Measurements from ENCODE around the gene ENOX1. TPM values are rescaled to one million over a fixed set of nuclear protein-coding genes. Genes with fewer than 3 reads are reported as not detected.

ENOX1 gene
- total RNA-seq, 1 donor from 2014 or later, result 0.79 TPM

DNA sequence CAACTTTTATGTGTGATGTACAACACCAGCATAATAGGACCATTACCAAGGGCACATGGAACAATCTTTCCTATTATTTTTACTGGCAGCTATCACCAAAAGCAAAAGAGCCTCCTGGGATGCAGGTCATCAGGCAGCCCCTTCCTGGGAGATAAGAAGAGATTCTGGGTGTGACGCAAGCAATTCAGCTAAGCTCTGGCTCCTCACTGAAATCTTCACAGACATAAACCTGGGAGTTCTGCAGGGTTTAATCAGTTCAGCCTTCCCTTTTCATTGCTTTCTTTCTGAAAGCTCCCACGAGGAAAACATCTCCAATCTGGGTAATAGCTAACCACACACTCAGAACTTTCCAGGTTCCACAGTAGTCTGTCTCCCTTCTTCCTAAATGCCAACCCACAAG, 341.1 kb downstream of the ENOX1 start:
- TF ChIP-seq, protein P1, sequence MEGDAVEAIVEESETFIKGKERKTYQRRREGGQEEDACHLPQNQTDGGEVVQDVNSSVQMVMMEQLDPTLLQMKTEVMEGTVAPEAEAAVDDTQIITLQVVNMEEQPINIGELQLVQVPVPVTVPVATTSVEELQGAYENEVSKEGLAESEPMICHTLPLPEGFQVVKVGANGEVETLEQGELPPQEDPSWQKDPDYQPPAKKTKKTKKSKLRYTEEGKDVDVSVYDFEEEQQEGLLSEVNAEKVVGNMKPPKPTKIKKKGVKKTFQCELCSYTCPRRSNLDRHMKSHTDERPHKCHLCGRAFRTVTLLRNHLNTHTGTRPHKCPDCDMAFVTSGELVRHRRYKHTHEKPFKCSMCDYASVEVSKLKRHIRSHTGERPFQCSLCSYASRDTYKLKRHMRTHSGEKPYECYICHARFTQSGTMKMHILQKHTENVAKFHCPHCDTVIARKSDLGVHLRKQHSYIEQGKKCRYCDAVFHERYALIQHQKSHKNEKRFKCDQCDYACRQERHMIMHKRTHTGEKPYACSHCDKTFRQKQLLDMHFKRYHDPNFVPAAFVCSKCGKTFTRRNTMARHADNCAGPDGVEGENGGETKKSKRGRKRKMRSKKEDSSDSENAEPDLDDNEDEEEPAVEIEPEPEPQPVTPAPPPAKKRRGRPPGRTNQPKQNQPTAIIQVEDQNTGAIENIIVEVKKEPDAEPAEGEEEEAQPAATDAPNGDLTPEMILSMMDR (IDR thresholded peaks at IDR 0.05; ENCODE audit: insufficient read depth, low read length, severe bottlenecking), result no peak
- Histone ChIP-seq H3K4me3 (ENCODE audit: low read depth, low read length) (no peak overlapping the region), H3K36me3 (ENCODE audit: control insufficient read depth, insufficient read depth, low read length) (no peaks in the 10 kb centered on the region), H3K27me3 (ENCODE audit: control insufficient read depth, insufficient read depth, low read length) (no peaks in the 10 kb centered on the region)
- FAIRE-seq (no peak), DNase-seq (ENCODE audit: low read depth) (no peak)

DNA sequence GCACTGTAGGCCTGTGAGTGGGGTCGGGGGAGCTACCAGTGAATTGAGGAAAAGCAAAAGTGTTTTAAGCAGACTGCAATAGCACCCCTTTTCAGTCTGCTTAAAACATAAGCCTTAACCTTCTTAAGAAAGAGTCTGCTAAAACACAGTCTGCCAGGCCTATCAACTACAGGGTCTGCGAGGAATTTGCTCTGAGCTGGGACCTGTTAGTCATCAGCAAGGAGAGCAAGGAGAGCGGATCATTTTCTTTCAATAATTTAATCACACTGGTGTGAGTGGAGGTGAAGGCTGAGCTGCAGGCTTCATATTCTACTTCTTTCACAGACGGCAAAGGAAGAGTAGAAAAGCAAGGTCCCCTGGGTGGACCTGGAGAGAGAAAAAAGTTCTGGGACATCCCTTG, 342.7 kb downstream of the ENOX1 start:
- H3K27me3 ChIP-seq (ENCODE audit: control insufficient read depth, insufficient read depth, low read length), result no peaks in the 10 kb centered on the region
- no peaks in the 10 kb centered on the region for H3K36me3 ChIP-seq (ENCODE audit: control insufficient read depth, insufficient read depth, low read length)
- FAIRE-seq (no peak), DNase-seq (ENCODE audit: low read depth) (no peak)
- TF ChIP-seq, protein P1 (IDR thresholded peaks at IDR 0.05; ENCODE audit: insufficient read depth, low read length, severe bottlenecking), result no peak
- H3K4me3 ChIP-seq (ENCODE audit: low read depth, low read length), result no peak overlapping the region

DNA sequence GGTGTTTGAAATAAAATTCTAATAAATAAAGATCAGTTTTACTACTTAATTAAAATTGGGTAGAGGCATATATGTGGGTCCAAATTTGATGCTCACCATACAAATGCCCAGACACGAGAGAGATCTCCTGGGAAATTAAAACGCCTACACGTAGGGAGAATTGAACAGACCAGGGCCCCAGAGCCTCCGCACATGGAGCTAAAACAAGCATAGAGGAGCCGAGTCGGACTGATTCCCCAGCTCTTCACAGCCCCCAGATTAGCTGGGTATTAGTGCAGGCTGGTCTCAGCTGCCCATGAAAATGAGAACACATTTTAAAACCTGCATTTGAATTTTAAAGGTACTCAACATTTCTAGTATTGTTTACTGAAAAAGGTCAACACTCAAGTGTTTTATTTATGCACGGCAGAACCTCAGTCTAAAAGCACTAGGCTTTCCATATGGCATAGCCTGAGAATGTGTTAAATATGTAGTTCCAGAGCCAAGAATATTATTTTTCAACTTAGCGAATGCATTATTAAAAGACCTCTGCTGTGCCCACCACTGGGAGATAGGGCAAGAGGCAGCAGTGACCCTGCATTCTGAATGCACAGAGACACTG, 344.8 kb downstream of the ENOX1 start:
- Histone ChIP-seq H3K4me3 (ENCODE audit: low read depth, low read length) (no peak overlapping the region), H3K27me3 (ENCODE audit: control insufficient read depth, insufficient read depth, low read length) (no peaks in the 10 kb centered on the region), H3K36me3 (ENCODE audit: control insufficient read depth, insufficient read depth, low read length) (no peaks in the 10 kb centered on the region)
- FAIRE-seq (no peak), DNase-seq (ENCODE audit: low read depth) (no peak)
- TF ChIP-seq, protein P1 (IDR thresholded peaks at IDR 0.05; ENCODE audit: insufficient read depth, low read length, severe bottlenecking), result no peak

DNA sequence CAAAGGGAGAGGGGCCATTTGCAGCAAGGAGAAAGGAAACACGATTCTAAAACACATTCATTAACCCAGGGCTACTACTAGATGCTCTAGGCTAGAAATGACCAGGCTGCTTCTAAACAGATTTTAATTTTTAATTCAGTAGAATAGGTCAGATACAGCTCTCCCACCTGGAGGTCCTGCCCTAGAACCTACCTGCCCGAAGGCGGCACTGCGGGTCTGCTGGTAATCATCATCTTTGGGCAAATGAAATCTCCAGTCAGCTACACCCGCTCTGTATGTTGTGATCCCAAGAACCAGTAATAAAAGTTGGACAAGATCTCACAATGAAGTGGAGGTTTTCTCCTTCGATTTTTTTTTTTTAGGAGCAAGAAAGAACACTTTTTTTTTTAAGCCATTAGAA, 345.3 kb downstream of the ENOX1 start:
- FAIRE-seq (no peak), DNase-seq (ENCODE audit: low read depth) (no peak)
- Histone ChIP-seq H3K4me3 (ENCODE audit: low read depth, low read length) (no peak overlapping the region), H3K27me3 (ENCODE audit: control insufficient read depth, insufficient read depth, low read length) (no peaks in the 10 kb centered on the region), H3K36me3 (ENCODE audit: control insufficient read depth, insufficient read depth, low read length) (no peaks in the 10 kb centered on the region)
- TF ChIP-seq, protein P1 (IDR thresholded peaks at IDR 0.05; ENCODE audit: insufficient read depth, low read length, severe bottlenecking), result no peak

DNA sequence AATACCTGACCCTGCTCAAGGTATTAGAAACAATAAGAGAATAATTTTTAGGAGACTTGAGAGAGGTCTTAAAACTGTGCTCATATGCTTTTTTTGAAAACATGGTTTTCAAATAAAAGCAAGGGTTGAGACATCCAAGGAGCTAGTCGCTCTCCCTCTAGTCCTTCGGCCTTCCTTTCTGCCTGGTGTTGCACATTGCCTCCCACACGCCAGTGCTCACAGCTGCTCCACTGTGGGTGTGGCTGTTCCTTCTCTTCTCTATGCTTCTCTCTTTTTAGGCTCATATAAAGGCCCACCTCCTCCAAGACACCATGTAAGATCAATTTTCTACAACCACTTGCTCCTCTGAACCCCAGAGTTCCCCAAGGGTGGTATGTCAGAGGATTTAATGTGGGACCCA, 352.6 kb downstream of the ENOX1 start:
- FAIRE-seq, result no peak
- H3K27me3 ChIP-seq (ENCODE audit: control insufficient read depth, insufficient read depth, low read length), result no peaks in the 10 kb centered on the region
- TF ChIP-seq, protein P1 (IDR thresholded peaks at IDR 0.05; ENCODE audit: insufficient read depth, low read length, severe bottlenecking), result no peak

DNA sequence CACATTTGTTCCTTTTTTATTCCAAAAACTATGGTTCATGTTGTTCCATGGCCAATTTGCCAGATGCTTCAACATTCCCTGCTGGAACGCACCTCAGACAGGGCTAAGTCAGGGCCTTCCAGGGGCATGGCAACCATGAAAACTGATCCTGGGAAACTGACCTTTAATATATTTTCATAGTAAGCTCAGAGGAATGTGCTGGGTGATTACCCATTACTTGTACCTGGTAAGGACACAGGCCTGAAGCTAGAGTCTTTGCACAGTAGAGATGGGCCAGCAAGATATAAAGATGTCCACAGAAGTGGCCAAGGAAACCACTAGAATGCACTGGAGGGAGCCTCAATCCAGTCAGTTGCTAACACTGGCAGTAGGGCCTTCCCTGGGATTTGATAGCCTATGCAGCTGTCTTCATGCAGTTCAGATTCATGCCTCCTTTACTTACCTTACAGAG, 353.1 kb downstream of the ENOX1 start:
- no peaks in the 10 kb centered on the region for H3K36me3 ChIP-seq (ENCODE audit: control insufficient read depth, insufficient read depth, low read length)
- TF ChIP-seq, protein P1 (IDR thresholded peaks at IDR 0.05; ENCODE audit: insufficient read depth, low read length, severe bottlenecking), result no peak
- H3K4me3 ChIP-seq (ENCODE audit: low read depth, low read length), result no peak overlapping the region
- DNase-seq (ENCODE audit: low read depth), result no peak
- FAIRE-seq, result no peak
- H3K27me3 ChIP-seq (ENCODE audit: control insufficient read depth, insufficient read depth, low read length), result no peaks in the 10 kb centered on the region

More for the DNA sequence above, 352.6 kb downstream of the ENOX1 start:
- no peak for DNase-seq (ENCODE audit: low read depth)
- H3K4me3 ChIP-seq (ENCODE audit: low read depth, low read length), result no peak overlapping the region
- H3K36me3 ChIP-seq (ENCODE audit: control insufficient read depth, insufficient read depth, low read length), result no peaks in the 10 kb centered on the region

Data from bronchial epithelial cell (primary cell).